K562 (cell line): ENCODE measurements around the gene ATM. TPM values are rescaled to one million over a fixed set of nuclear protein-coding genes. Genes with fewer than 3 reads are reported as not detected.

ENCODE experiments used
- ARNT ChIP-seq, 2 experiments: fragments of 450-650 bp; IDR thresholded peaks; 2 replicates each; pipeline ENCODE4 v1.6.1; 2016; ENCODE audit warnings: mild to moderate bottlenecking in 1 of 2
- CAMTA2 ChIP-seq: fragments of 250-450 bp; sonication (Bioruptor Pico); conservative IDR thresholded peaks from 2 replicates; pipeline ENCODE4 v1.5.1; 2022
- CTBP1 ChIP-seq: fragments of 450-650 bp; IDR thresholded peaks from 2 replicates; pipeline ENCODE4 v1.6.1; 2016; ENCODE audit warnings: borderline replicate concordance
- MYC ChIP-seq, 2 experiments: fragments of 250-450 bp in 1 of 2; sonication (Bioruptor Pico) in 1 of 2; IDR thresholded peaks; 2 replicates each; pipeline versions ENCODE4 v1.5.1 to v1.6.1; 2012 to 2021; ENCODE audit warnings: low read depth in 2 of 2, borderline replicate concordance in 1 of 2, improper control_type of control experiment in 1 of 2, low read length in 1 of 2, mild to moderate bottlenecking in 1 of 2, moderate library complexity in 1 of 2
- RAD21 ChIP-seq, 2 experiments: fragments of 250-450 bp in 1 of 2; fragments of 450-650 bp in 1 of 2; sonication (Bioruptor Pico) in 1 of 2; formaldehyde crosslinking in 1 of 2; IDR thresholded peaks in 1 of 2; conservative IDR thresholded peaks in 1 of 2; 2 replicates each; pipeline versions ENCODE4 v1.4.0 to v1.8.0; 2020 to 2022; ENCODE audit warnings: mild to moderate bottlenecking in 2 of 2, moderate library complexity in 1 of 2
- RBFOX2 ChIP-seq: fragments of 200-400 bp; formaldehyde crosslinking; IDR thresholded peaks from 2 replicates; pipeline ENCODE4 v1.6.1; 2017; ENCODE audit warnings: low read depth, mild to moderate bottlenecking, low read length, moderate library complexity
- SPI1 ChIP-seq: IDR thresholded peaks from 2 replicates; pipeline ENCODE4 v1.6.1; 2011; ENCODE audit warnings: low read depth, low read length, control low read depth, borderline replicate concordance
- ZNF324 ChIP-seq: fragments of 250-450 bp; sonication (Bioruptor Pico); IDR thresholded peaks from 2 replicates; pipeline ENCODE4 v1.4.0; 2020; ENCODE audit warnings: mild to moderate bottlenecking
- polyA plus RNA-seq, 8 experiments: library from polyadenylated mRNA; depleted of rRNA in 4 of 8; stranded (reverse) in 5 of 8; unstranded in 3 of 8; fragments of >200 nt; fragmentation: Nextera tagmentation in 2 of 8; fragmentation: Illumina TruSeq in 1 of 8; extraction: Ambion mirVana in 2 of 8; extraction: Trizol in 1 of 8; gene quantifications; 2 replicates each; pipeline versions ENCODE4 v1.2.1 to v1.2.3, GENCODE V29; 2011 to 2014; ENCODE audit warnings: inconsistent platforms in 1 of 8, missing spikeins in 1 of 8
- total RNA-seq, 7 experiments: library from RNA; depleted of rRNA in 6 of 7; stranded (reverse); fragments of >200 nt in 6 of 7; fragmentation: Illumina TruSeq in 2 of 7; extraction: Trizol in 2 of 7; gene quantifications; 2 replicates each; pipeline versions ENCODE4 v1.2.1 to v1.2.3, GENCODE V29; 2011 to 2021; ENCODE audit warnings: low replicate concordance in 1 of 7
- TF ChIP-seq, protein P1 (sequence below): fragments of 450-650 bp; IDR thresholded peaks from 2 replicates; pipeline ENCODE4 v1.6.1; 2016
- TF ChIP-seq, protein P2 (sequence below), 2 experiments: fragments of 150-350 bp in 1 of 2; IDR thresholded peaks; 2 replicates each; pipeline ENCODE4 v1.6.1; 2012 to 2016; ENCODE audit warnings: low read depth in 2 of 2, low read length in 2 of 2, mild to moderate bottlenecking in 1 of 2, moderate library complexity in 1 of 2
- TF ChIP-seq, protein P3 (sequence below): fragments of 250-450 bp; sonication (Bioruptor Pico); IDR thresholded peaks from 2 replicates; pipeline ENCODE4 v1.5.0; 2021
- TF ChIP-seq, protein P4 (sequence below): fragments of 450-650 bp; IDR thresholded peaks from 2 replicates; pipeline ENCODE4 v1.6.1; 2016; ENCODE audit warnings: missing biosample characterization, missing genetic modification characterization
- TF ChIP-seq, protein P5 (sequence below): fragments of 250-450 bp; sonication (Bioruptor Pico); IDR thresholded peaks from 2 replicates; pipeline ENCODE4 v1.5.0; 2020; ENCODE audit warnings: mild to moderate bottlenecking
- TF ChIP-seq, protein P6 (sequence below): fragments of 450-650 bp; conservative IDR thresholded peaks from 2 replicates; pipeline ENCODE4 v1.6.1; 2016; ENCODE audit warnings: missing genetic modification characterization, low read depth, mild to moderate bottlenecking, control low read depth, missing compliant biosample characterization

ATM gene
- total and polyA plus RNA-seq, 9 of the 15 experiments (the other 6 are each of a cell fraction or from before 2014, with no cell fraction given) = 8.3 to 46.8 (median 26.2) TPM

DNA sequence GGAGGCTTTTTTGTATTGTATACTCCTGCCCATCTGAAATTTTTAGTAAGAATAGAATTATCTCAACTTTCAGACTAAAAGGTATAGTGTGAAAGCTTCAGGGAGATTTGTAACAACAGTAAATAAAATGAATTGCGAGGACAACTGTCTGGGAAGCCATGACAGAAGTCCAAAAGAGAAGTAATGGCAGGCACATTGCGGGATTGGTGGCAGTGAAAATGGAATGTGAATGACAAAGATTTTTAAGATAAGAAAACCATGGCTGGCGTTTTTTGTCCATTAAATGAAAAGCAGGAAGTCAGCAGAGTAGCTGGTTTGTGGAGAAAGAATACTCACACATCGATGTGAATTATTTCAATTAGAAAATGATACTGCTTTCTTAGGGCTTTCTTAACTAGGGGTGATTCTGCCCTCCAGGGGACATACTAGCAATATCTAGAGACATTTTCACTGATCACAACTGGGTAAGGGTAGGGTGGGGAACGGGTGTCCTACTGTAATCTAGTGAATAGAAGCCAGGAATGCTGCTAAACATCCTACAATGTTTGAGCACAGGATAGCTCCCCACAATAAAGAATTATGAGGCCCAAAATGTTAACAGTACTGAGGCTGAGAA lies 2.0 kb upstream of the ATM start (continued):
- TF ChIP-seq, protein P1, sequence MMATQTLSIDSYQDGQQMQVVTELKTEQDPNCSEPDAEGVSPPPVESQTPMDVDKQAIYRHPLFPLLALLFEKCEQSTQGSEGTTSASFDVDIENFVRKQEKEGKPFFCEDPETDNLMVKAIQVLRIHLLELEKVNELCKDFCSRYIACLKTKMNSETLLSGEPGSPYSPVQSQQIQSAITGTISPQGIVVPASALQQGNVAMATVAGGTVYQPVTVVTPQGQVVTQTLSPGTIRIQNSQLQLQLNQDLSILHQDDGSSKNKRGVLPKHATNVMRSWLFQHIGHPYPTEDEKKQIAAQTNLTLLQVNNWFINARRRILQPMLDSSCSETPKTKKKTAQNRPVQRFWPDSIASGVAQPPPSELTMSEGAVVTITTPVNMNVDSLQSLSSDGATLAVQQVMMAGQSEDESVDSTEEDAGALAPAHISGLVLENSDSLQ = peak; percentile 29; the same call in 1 of the 2 replicates
- no peak for TF ChIP-seq CAMTA2 (CRISPR knock-in tag)
- TF ChIP-seq ZNF324 (CRISPR knock-in tag) = no peak
- TF ChIP-seq, protein P2, sequence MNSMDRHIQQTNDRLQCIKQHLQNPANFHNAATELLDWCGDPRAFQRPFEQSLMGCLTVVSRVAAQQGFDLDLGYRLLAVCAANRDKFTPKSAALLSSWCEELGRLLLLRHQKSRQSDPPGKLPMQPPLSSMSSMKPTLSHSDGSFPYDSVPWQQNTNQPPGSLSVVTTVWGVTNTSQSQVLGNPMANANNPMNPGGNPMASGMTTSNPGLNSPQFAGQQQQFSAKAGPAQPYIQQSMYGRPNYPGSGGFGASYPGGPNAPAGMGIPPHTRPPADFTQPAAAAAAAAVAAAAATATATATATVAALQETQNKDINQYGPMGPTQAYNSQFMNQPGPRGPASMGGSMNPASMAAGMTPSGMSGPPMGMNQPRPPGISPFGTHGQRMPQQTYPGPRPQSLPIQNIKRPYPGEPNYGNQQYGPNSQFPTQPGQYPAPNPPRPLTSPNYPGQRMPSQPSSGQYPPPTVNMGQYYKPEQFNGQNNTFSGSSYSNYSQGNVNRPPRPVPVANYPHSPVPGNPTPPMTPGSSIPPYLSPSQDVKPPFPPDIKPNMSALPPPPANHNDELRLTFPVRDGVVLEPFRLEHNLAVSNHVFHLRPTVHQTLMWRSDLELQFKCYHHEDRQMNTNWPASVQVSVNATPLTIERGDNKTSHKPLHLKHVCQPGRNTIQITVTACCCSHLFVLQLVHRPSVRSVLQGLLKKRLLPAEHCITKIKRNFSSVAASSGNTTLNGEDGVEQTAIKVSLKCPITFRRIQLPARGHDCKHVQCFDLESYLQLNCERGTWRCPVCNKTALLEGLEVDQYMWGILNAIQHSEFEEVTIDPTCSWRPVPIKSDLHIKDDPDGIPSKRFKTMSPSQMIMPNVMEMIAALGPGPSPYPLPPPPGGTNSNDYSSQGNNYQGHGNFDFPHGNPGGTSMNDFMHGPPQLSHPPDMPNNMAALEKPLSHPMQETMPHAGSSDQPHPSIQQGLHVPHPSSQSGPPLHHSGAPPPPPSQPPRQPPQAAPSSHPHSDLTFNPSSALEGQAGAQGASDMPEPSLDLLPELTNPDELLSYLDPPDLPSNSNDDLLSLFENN (IDR thresholded peaks at IDR 0.05; ENCODE audit: low read depth in 2 of 2, low read length in 2 of 2) = no peak
- peak in 1 of 2 experiments; percentile 38; a peak in 2 of 4 replicates for TF ChIP-seq RAD21 (CRISPR knock-in tag; conservative IDR thresholded peaks at IDR 0.05 in 1 of 2, IDR thresholded peaks at IDR 0.05 in 1 of 2)
- TF ChIP-seq, protein P3, sequence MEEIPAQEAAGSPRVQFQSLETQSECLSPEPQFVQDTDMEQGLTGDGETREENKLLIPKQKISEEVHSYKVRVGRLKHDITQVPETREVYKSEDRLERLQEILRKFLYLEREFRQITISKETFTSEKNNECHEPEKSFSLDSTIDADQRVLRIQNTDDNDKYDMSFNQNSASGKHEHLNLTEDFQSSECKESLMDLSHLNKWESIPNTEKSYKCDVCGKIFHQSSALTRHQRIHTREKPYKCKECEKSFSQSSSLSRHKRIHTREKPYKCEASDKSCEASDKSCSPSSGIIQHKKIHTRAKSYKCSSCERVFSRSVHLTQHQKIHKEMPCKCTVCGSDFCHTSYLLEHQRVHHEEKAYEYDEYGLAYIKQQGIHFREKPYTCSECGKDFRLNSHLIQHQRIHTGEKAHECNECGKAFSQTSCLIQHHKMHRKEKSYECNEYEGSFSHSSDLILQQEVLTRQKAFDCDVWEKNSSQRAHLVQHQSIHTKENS = no peak
- peak; percentile 12; the same call in 1 of the 2 replicates for TF ChIP-seq RBFOX2
- TF ChIP-seq, protein P4, sequence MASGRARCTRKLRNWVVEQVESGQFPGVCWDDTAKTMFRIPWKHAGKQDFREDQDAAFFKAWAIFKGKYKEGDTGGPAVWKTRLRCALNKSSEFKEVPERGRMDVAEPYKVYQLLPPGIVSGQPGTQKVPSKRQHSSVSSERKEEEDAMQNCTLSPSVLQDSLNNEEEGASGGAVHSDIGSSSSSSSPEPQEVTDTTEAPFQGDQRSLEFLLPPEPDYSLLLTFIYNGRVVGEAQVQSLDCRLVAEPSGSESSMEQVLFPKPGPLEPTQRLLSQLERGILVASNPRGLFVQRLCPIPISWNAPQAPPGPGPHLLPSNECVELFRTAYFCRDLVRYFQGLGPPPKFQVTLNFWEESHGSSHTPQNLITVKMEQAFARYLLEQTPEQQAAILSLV (tag) = no peak
- no peak for TF ChIP-seq CTBP1
- TF ChIP-seq, protein P5, sequence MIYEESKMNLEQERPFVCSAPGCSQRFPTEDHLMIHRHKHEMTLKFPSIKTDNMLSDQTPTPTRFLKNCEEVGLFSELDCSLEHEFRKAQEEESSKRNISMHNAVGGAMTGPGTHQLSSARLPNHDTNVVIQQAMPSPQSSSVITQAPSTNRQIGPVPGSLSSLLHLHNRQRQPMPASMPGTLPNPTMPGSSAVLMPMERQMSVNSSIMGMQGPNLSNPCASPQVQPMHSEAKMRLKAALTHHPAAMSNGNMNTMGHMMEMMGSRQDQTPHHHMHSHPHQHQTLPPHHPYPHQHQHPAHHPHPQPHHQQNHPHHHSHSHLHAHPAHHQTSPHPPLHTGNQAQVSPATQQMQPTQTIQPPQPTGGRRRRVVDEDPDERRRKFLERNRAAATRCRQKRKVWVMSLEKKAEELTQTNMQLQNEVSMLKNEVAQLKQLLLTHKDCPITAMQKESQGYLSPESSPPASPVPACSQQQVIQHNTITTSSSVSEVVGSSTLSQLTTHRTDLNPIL (CRISPR knock-in tag) = no peak
- TF ChIP-seq, protein P6, sequence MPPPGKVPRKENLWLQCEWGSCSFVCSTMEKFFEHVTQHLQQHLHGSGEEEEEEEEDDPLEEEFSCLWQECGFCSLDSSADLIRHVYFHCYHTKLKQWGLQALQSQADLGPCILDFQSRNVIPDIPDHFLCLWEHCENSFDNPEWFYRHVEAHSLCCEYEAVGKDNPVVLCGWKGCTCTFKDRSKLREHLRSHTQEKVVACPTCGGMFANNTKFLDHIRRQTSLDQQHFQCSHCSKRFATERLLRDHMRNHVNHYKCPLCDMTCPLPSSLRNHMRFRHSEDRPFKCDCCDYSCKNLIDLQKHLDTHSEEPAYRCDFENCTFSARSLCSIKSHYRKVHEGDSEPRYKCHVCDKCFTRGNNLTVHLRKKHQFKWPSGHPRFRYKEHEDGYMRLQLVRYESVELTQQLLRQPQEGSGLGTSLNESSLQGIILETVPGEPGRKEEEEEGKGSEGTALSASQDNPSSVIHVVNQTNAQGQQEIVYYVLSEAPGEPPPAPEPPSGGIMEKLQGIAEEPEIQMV = no peak
- TF ChIP-seq SPI1 = peak; percentile 36; the same call in 1 of the 2 replicates
- no peak for TF ChIP-seq ARNT (IDR thresholded peaks at IDR 0.05)
- 0 out of 2 replicates have a peak, but pooled peaks have one; percentile 14 for TF ChIP-seq MYC (IDR thresholded peaks at IDR 0.05; ENCODE audit: low read depth, low read length)
- TF ChIP-seq MYC (CRISPR knock-in tag; IDR thresholded peaks at IDR 0.05; ENCODE audit: borderline replicate concordance, low read depth) = no peak
